Type B pancreatic cell (in vitro differentiated cells): ENCODE measurements around the gene PDZD4. TPM values are rescaled to one million over a fixed set of nuclear protein-coding genes. Genes with fewer than 3 reads are reported as not detected.

Experiments
- DNase-seq: peaks from one replicate; pipeline ENCODE4 v3.0.0; 2021; ENCODE audit warnings: mixed read lengths; ENCODE audit not compliant: unreplicated experiment; ENCODE audit errors: extremely low spot score
- H3K27ac Mint-ChIP-seq: 2 replicates; pipeline ENCODE4 v1.8.0; 2021; ENCODE audit warnings: mild to moderate bottlenecking, mixed read lengths
- H3K27me3 Mint-ChIP-seq: 2 replicates; pipeline ENCODE4 v1.8.0; 2021; ENCODE audit warnings: mixed read lengths
- H3K36me3 Mint-ChIP-seq: 2 replicates; pipeline ENCODE4 v1.8.0; 2021; ENCODE audit warnings: mixed read lengths
- H3K4me1 Mint-ChIP-seq: one replicate; pipeline ENCODE4 v1.8.0; 2021; ENCODE audit warnings: mixed read lengths; ENCODE audit not compliant: unreplicated experiment
- H3K4me3 Mint-ChIP-seq: 2 replicates; pipeline ENCODE4 v1.8.0; 2021; ENCODE audit warnings: mild to moderate bottlenecking, mixed read lengths
- H3K9me3 Mint-ChIP-seq: 2 replicates; pipeline ENCODE4 v1.8.0; 2021; ENCODE audit warnings: mixed read lengths
- total RNA-seq: library from RNA; stranded (reverse); gene quantifications from 2 replicates; pipeline ENCODE4 v1.2.1, GENCODE V29; 2021; ENCODE audit warnings: low replicate concordance
- TF ChIP-seq, protein P1 (sequence below): fragments of 200-600 bp; sonication (generic); conservative IDR thresholded peaks from 2 replicates; pipeline ENCODE4 v1.5.0; 2021; ENCODE audit warnings: antibody characterized with exemption, mild to moderate bottlenecking

Gene PDZD4
- total RNA-seq, 1 donor from 2014 or later: 23.9 TPM

DNA sequence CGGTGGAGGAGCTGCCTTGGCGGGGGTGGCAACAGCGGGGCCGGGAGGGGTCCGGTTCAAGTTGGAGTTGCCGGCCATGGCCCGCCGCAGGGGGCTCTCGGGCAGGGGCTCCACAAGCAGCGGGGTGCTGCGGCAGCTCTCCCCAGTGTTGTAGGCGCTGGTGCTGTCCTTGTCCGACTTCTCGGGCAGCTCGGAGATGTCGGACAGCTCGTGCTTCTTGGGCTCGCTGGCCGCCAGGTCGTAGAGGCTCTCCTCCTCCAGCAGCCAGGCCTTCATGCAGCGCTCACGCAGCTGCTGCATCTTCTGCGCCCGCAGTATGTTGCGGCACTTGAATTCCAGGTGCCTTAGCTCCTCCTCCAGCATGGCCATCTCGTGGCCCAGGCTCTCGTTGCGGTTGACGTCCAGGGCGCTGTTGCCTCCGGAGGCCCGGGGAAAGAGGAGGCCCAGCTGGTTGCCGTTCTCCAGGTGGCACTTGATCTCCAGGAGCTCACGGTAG is 26.2 kb downstream of the PDZD4 start:
- H3K27ac Mint-ChIP-seq: no peak overlapping the region
- no peak for DNase-seq
- H3K9me3 Mint-ChIP-seq: no peaks in the 10 kb centered on the region
- H3K4me3 Mint-ChIP-seq: no peak overlapping the region
- no peaks in the 10 kb centered on the region for H3K36me3 Mint-ChIP-seq
- no peaks in the 10 kb centered on the region for H3K4me1 Mint-ChIP-seq
- H3K27me3 Mint-ChIP-seq: no peaks in the 10 kb centered on the region
- TF ChIP-seq, protein P1, sequence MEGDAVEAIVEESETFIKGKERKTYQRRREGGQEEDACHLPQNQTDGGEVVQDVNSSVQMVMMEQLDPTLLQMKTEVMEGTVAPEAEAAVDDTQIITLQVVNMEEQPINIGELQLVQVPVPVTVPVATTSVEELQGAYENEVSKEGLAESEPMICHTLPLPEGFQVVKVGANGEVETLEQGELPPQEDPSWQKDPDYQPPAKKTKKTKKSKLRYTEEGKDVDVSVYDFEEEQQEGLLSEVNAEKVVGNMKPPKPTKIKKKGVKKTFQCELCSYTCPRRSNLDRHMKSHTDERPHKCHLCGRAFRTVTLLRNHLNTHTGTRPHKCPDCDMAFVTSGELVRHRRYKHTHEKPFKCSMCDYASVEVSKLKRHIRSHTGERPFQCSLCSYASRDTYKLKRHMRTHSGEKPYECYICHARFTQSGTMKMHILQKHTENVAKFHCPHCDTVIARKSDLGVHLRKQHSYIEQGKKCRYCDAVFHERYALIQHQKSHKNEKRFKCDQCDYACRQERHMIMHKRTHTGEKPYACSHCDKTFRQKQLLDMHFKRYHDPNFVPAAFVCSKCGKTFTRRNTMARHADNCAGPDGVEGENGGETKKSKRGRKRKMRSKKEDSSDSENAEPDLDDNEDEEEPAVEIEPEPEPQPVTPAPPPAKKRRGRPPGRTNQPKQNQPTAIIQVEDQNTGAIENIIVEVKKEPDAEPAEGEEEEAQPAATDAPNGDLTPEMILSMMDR: no peak

DNA sequence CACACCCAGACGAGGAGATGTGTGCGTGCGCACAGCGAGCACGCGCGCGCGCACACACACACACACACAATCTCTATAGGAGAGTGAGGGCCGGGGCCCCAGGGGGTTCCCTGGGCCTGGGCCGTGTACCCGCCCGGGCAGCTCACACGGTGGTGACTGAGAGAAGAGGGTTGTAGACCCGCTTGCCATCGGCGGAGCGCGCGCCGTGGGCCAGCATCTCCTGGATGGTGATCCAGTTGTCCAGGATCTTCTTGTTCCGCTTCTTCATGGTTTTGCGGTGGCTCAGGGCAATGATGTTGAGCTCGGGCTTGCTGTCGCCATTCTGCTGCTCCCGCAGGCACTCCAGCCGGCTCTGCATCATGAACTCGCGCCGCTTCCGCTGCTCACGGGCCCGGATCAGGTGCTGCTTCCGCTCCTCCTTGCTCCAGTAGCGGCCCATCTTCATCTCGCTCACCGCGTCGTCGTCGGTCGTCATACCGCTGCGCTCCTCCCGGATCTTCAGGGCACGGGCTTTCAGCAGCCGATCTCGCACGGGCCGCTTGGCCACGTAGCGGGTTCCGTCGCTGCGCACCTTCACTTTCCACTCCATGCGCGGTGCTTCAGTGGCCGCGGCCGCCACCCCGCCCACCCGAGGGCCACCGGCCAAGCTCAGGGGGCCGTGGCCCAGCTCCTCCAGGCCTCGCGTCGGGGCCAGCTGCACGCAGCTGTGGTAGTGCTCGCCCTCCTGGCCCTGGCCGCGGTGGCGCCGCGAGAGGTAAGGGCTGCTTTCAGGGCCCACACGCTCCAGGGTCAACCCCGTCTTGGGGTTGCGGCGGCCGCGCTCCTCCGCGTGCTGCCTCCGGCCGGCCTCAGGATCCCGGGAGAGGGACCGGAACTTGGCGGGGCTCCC is 26.9 kb downstream of the PDZD4 start:
- TF ChIP-seq, protein P1: no peak
- DNase-seq: no peak
- Mint-ChIP-seq H3K36me3 (no peaks in the 10 kb centered on the region), H3K9me3 (no peaks in the 10 kb centered on the region), H3K4me3 (no peak overlapping the region), H3K27me3 (no peaks in the 10 kb centered on the region), H3K27ac (no peak overlapping the region), H3K4me1 (no peaks in the 10 kb centered on the region)

DNA sequence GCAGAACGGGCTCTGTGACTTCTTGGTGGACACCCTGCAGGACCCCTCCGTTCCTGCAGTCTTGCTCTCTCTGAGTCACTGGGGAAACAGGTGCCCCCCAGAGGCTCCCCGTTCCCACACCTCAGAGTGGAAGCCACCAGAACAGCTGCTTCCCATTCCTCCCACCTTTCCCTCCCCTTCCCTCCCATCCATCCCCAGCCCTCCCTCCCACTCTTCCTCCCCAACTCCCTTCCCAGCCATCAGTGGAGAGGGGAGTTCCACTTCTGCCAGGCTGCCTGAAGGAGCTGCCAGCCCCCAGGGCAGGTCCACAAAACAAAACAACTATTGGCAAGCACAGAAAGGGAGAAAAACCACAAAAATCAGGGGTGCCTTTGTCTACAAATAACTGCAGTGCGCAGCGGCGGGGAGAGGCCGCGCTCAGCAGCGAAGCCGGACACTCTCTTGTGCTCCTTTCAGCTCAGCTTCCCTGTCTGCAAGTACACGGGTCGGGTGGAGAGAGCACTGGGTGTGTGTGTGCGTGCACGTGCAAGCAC is 27.8 kb downstream of the PDZD4 start:
- Mint-ChIP-seq H3K36me3 (no peaks in the 10 kb centered on the region), H3K9me3 (no peaks in the 10 kb centered on the region), H3K27me3 (no peaks in the 10 kb centered on the region), H3K4me3 (no peak overlapping the region), H3K4me1 (no peaks in the 10 kb centered on the region), H3K27ac (no peak overlapping the region)
- TF ChIP-seq, protein P1: no peak
- no peak for DNase-seq

DNA sequence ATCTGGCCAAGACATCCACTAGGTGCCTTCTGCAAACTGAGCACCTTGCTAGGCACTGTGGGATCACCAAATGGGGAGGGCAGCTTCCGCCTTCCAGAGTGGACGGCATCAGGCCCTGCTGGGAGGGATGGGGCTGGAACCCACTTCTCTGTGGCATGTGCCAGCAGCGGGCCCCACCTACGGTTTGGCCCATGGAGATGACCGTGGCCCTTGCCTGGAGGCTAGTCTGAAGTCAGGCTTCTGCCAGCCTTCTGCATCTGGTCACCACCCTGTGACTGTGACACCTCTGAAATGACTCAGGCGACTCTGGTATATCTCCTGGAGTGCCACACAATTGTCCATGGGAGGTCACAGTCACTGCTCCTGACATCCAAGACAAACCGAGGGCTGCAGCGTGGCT is 28.7 kb downstream of the PDZD4 start:
- Mint-ChIP-seq H3K27ac (no peak overlapping the region), H3K9me3 (no peaks in the 10 kb centered on the region), H3K36me3 (no peaks in the 10 kb centered on the region), H3K27me3 (no peaks in the 10 kb centered on the region), H3K4me1 (no peaks in the 10 kb centered on the region), H3K4me3 (no peak overlapping the region)
- TF ChIP-seq, protein P1: no peak
- DNase-seq: no peak

DNA sequence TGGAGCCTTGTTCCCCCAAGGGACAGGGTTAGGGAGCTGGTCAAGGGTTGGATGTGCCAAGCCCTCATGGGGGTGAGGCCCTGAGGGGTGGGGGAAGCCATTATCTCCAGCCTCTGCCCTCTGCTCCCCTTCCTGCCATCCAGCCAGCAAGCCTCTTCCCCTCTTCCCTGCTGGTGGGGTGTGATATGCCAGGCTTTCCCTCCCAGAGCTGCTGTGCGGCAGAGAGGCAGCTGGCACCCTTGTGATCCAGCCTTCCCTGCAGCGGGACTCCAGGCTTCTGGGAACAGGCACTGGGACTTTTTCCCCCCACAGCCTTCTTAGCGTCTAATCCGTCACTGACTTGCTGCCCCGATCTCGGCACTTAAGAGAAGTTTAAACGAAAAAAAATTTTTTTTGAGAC is 29.6 kb downstream of the PDZD4 start:
- H3K9me3 Mint-ChIP-seq: no peaks in the 10 kb centered on the region

More for the DNA sequence above, 29.6 kb downstream of the PDZD4 start:
- DNase-seq: no peak
- H3K4me3 Mint-ChIP-seq: no peak overlapping the region
- TF ChIP-seq, protein P1: no peak
- H3K27ac Mint-ChIP-seq: no peak overlapping the region
- peaks cover 4% of the 10 kb centered on the region for H3K4me1 Mint-ChIP-seq
- H3K36me3 Mint-ChIP-seq: no peaks in the 10 kb centered on the region
- no peaks in the 10 kb centered on the region for H3K27me3 Mint-ChIP-seq
